ENCODE results near the gene SLC29A1.
A peak's percentile ranks its signal among the peaks of the same experiment; 100 is the strongest.

Gene SLC29A1

DNA sequence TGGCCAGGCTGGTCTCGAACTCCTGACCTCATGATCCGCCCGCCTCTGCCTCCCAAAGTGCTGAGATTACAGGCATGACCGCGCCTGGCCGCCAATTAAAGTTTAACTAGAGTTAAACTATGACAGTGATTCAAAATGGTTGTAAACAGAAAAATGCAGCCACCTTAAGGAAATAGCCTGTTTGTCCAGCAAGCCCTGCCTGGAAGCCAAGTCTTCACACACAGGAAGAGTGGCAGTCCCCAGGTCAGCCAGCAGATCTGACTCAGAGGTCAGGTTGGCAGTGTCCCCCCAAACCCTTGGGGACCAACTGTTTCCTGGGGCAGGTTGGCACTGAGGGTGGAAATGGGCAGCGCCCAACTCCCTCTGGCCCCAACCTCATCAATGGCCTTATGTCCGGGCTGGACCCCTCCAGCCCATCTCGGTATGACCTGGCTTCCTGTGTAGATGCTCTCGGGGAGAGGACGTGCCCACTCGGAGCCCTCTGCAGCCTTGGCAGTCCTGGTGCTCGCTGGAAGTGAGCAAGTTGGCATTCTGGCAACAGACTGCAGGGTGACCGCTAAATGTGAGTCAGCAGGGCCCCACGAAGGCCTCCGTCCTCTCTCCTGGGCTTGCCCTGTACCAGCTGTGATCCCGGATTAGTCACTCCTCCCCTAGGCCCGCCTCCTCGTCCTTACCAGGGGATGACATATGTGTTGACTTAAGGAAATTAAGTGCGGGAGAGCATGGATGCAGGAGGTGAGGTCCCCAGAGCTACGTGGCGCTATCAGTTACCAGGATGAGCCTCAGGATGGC is 13.8 kb downstream of the SLC29A1 start:
- peak; percentile 57 to 70 for DNase-seq (ENCODE audit: low read depth in 2 of 2)

GRCh38 chr6:44237813-44238433 is 14.5 kb downstream of the SLC29A1 start:
- DNase-seq (ENCODE audit: low read depth in 2 of 2), result peak; percentile 68 to 77

- no peak for DNase-seq (ENCODE audit: low read depth in 2 of 2)
Observed at GRCh38 chr6:44238687-44239350, 15.4 kb downstream of the SLC29A1 start.

GRCh38 chr6:44243345-44243744 is 19.9 kb downstream of the SLC29A1 start:
- no peak for DNase-seq (ENCODE audit: low read depth in 2 of 2)

DNA sequence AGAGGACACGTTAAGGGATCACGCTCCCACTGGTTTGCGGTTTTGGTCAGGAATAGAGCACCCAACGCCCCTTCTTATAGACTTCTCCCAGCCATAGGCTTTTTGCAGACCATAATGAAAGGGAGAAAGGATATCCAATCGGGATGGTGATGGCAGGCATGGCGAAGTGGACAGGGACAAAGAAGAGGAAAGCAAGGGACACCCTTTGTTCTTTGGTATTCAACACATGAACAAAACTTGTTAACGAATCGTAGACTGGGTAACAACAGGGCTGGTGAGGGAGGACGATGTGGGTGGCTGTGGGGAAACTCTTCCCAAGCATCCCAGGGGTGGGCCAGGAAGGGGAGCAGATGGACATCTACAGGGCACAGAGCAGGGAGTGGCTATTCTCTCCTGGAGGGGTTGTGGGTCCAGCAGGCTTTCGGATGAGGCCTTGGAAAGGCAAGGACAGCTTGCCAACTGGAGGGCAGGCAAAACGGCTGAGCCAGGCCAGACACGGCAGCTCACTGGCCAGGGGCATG is 22.1 kb downstream of the SLC29A1 start:
- DNase-seq (ENCODE audit: low read depth in 2 of 2), result no peak

GRCh38 chr6:44245912-44246662 is 22.7 kb downstream of the SLC29A1 start:
- DNase-seq (ENCODE audit: low read depth in 2 of 2), result peak; percentile 79 to 84

DNA sequence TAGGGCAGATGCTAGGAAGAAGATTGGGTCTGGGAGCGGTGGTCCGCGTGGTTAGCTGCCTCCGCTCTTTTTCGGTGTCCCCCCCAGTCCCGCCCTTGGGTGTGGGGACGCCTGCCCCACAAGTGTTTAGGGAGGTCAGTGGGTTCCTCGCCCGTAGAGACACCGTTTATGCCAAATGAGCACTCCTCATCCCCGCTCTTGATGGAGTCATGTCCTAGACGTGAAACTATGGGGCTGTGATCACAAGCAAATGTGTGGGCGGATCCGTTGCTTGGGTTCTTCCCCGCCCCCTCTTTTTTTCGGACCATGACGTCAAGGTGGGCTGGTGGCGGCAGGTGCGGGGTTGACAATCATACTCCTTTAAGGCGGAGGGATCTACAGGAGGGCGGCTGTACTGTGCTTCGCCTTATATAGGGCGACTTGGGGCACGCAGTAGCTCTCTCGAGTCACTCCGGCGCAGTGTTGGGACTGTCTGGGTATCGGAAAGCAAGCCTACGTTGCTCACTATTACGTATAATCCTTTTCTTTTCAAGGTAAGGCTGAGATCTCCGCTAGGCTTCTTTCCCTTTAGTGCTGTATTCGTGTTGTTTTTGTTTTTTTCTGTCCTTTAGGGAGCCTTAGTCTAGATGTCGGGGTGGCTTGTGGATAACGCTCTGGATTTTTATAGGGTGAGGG is 23.4 kb downstream of the SLC29A1 start, which contains the start of gene HSP90AB1:
TSS of gene HSP90AB1 (plus strand) at position 439 of the 675 bp plus-strand sequence. CDS start 1,529 bp downstream, outside the sequence.
- peak; percentile 90 to 95 for DNase-seq (ENCODE audit: low read depth in 2 of 2)

- DNase-seq (ENCODE audit: low read depth in 2 of 2), result peak; percentile 79 to 82
Observed at GRCh38 chr6:44247338-44248302, 24.2 kb downstream of the SLC29A1 start.

DNA sequence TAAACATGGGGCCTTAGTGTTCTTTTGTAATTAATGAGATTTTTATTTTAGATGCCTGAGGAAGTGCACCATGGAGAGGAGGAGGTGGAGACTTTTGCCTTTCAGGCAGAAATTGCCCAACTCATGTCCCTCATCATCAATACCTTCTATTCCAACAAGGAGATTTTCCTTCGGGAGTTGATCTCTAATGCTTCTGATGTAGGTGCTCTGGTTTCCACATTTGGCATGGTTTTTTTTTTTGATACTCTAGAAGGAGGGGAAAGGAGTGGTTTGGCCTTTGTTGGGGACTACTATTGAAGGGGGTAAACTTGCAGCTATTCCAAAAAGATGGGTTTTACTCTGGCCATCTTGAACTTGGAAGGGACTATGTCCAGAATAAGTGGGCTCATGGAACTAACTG is 25.2 kb downstream of the SLC29A1 start:
- no peak for DNase-seq (ENCODE audit: low read depth in 2 of 2)

GRCh38 chr6:44249082-44249748 is 25.8 kb downstream of the SLC29A1 start:
- no peak for DNase-seq (ENCODE audit: low read depth in 2 of 2)

GRCh38 chr6:44250067-44250717 is 26.8 kb downstream of the SLC29A1 start:
- no peak for DNase-seq (ENCODE audit: low read depth in 2 of 2)

DNA sequence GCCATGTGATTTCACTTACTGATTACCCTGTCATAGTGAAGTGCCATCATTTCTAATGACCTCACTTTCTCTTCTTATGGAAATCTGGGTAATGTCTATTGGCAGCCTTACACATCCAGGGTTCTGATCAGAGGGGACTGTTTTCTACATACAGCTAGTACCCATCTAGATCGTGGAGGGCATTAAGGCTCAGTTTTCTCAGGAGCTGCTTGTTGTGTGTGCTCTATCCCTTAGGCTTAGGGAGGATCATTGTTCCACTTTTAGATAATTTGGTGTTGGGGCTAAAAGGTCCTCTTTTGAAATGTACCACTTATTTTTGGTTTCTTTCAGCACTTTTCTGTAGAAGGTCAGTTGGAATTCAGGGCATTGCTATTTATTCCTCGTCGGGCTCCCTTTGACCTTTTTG is 27.3 kb downstream of the SLC29A1 start:
- DNase-seq (ENCODE audit: low read depth in 2 of 2), result no peak

GRCh38 chr6:44251576-44252524 is 28.5 kb downstream of the SLC29A1 start:
- no peak for DNase-seq (ENCODE audit: low read depth in 2 of 2)

GRCh38 chr6:44253307-44254101 is 30.1 kb downstream of the SLC29A1 start:
- DNase-seq (ENCODE audit: low read depth in 2 of 2), result peak; percentile 53 to 59

DNA sequence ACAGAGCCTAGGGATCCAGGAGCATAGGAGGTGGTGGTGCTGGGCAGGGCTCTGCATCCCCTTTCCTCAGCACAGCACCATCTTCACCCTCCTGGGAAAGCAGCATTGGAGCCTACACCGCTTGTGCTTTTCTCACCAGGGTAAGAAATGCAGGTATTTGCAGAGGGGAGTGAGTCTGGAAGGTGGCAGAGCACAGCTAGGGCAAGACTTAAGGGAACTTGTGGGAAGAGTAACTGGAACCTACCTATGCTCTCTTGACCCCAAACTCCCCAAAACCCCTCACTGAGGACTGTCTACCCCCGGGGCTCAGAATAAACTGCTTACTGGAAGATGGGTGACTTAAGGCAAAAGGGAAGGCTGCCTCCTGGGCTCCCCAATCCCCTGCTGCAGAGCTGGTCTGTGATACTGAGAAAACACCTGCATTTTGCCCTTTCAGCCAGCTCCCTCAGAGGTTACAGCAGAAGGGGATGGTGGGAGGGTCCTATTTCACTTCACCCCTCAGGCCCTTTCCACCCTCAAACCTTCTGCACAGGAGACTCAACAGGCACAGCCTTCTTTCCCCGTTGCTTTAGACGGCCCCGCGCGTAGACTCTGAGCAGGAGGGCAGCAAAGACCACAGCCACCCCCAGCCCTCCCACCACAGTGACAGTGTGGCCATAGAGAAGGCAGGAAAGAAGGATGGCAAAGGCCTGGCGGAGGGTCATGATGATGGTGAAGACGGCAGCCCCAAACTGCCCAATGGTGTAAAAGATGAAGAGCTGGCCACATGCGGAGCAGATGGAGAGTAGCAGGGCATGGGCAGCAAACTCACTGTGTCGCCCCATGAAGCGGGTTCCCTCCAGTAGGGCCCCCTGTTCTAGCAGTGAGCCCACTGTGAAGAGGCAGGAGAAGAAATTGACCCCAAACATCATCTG is 31.1 kb downstream of the SLC29A1 start:
- peak in 1 of 2 donors; percentile 23 for DNase-seq (ENCODE audit: low read depth in 2 of 2)
